Stromal cell of bone marrow (primary cell): ENCODE data around the gene OR10H3.
"Not testable (repeated sequence)": the region's sequence is repeated elsewhere in the genome, so short reads cannot be mapped to it uniquely, and the experiment has no call there.

Source experiments
- DNase-seq: peaks from one replicate; pipeline ENCODE4 v3.0.0-alpha.2; 2012; ENCODE audit warnings: low read depth

OR10H3 gene, protein sequence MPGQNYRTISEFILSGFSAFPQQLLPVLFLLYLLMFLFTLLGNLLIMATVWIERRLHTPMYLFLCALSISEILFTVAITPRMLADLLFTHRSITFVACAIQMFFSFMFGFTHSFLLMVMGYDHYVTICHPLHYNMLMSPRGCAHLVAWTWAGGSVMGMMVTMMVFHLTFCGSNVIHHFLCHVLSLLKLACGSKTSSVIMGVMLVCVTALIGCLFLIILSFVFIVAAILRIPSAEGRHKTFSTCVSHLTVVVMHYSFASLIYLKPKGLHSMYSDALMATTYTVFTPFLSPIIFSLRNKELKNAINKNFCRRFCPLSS

DNA sequence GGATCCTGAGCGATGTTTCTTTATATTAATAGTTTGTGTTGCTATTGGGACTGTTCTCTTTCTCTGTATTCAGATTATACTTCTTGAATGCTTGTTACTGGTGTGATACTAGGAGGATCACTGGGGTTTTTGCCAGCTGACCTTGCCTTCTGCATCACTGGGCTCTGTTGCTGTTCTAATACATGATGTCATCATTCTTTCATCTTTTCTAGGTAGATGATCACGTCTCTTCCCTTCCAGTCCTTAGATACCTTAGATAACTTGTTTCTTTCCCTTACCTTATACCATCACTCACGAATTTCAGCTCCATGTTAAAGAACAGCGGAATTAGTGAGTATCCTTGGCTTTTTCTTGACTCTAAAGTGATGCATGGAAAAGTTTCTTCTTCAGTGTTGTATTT is at the start of gene OR10H3:
Gene OR10H3 (plus strand): TSS at position 264 of the 400 bp plus-strand sequence. CDS start 3,408 bp downstream, outside the sequence.
- no peak for DNase-seq

DNA sequence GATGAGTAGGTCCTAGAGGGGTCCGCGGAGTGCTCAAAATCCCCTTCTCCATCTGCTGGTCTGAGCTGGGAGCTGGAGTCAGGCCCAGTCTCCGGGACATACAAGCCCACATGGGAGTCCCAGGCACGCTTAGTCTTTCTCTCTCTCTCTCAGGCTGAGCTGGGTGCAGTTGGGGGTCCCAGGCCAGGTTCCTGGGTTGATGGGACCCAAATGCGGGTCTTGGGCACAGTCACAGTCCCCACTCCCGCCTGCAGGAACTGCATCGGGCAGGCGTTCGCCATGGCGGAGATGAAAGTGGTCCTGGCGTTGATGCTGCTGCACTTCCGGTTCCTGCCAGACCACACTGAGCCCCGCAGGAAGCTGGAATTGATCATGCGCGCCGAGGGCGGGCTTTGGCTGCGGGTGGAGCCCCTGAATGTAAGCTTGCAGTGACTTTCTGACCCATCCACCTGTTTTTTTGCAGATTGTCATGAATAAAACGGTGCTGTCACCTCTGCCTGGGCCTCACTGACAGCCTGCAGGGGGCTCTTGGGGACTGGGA is 41.1 kb upstream of the OR10H3 start:
- DNase-seq = no peak

DNA sequence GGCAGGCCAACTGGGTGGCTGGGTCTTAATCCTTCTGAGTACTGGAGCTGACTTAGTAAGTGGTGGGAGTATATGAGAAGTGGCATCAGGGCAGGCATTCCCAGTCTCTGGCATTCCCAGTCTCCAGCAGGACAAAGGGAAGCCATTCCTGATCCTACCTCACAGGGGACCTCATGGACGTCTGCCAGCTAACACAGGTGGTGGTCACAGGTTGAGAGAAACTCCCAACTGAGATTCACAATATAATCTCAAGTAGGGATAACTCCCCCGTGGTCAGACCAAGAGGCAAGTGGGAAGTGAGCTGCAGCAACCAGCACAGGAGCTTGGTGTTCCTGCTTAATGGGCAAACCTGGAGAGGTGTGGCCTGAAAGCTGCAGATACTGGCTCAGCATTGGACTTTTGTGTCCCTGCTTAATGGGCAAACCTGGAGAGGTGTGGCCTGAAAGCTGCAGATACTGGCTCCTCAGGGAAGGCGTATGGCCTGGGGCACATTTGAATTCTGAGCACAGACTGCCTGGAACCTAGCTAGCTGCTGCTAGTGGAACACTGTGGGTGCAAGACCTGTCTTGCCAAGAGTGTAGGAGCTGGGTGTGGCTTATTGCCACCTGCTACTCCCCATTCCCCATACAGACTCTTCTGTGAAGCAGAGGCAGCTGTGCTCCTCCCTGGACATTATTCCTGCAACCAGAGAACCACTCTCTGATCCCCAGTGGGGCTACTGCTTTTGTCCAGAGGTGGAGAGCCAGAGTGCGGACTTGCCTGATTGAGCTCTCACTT is 35.8 kb upstream of the OR10H3 start:
- no peak for DNase-seq

- DNase-seq = no peak
Observed at GRCh38 chr19:15702534-15702930, 35.3 kb upstream of the OR10H3 start.

GRCh38 chr19:15714638-15715037 is 23.1 kb upstream of the OR10H3 start:
- no peak for DNase-seq

GRCh38 chr19:15715642-15716041 is 22.1 kb upstream of the OR10H3 start:
- no peak for DNase-seq

- no peak for DNase-seq
Observed at GRCh38 chr19:15717809-15718208, 20.0 kb upstream of the OR10H3 start.

GRCh38 chr19:15721268-15721667 is 16.5 kb upstream of the OR10H3 start:
- DNase-seq = no peak

GRCh38 chr19:15722956-15723355 is 14.8 kb upstream of the OR10H3 start:
- no peak for DNase-seq

DNA sequence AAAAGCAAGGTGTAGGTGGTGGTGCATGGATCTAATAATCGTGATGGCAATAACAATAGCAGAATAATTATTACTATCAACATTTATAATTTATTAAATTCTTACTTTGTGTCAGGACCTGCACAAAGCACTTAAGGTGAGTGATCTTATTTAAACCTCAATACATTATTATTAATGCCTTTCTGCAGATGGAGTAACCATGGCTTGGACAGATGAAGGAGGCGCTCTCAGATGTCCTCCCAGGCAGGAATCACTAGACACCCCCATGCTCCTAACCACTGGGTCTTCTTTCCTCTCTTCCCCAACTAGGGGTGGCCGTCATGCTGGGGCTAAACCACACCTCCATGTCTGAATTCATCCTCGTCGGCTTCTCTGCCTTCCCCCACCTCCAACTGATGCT is 10.1 kb upstream of the OR10H3 start, which contains the start of gene OR10H2:
Gene OR10H2 (plus strand): TSS at position 301 of the 400 bp plus-strand sequence. CDS start 20 bp downstream, at position 321.
- no peak for DNase-seq

DNA sequence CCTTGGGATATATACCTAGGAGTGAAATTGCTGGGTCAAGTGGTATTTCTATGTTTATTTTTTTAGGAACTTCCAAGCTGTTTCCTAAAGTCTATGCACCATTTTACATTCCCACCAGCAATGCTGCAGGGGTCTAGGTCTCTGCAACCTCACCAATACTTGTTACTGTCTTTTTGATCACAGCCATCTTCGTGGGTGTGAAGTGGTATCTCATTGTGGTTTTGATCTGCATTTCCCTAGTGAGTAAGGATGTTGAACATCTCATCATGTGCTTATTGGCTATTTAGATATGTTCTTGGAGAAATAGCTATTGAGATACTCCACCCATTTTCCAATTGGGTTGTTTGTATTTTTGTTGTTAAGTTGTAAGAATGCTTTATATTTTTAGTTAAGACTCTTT is 7.2 kb upstream of the OR10H3 start:
- DNase-seq = no peak

- no peak for DNase-seq
Observed at GRCh38 chr19:15732388-15732787, 5.4 kb upstream of the OR10H3 start.

DNA sequence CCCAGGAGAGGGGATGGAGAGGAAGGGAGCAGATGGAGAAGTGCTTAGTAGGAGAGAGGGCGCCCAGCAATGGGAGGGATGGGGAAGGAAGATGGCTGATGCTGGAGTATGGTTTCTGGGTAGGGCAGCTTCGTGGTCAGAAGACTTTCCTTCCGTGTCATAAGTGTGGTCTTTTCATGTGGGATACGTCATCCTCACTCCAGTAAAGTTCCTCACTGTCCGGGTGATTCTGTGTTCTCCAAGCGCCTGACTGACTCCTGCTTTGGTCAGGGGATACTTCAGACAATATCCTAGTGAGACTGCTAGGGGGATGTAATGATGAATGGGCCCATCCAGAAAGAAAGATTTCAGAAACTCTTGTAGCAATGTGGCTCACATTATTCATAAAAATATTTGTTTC is 3.9 kb upstream of the OR10H3 start:
- no peak for DNase-seq

DNA sequence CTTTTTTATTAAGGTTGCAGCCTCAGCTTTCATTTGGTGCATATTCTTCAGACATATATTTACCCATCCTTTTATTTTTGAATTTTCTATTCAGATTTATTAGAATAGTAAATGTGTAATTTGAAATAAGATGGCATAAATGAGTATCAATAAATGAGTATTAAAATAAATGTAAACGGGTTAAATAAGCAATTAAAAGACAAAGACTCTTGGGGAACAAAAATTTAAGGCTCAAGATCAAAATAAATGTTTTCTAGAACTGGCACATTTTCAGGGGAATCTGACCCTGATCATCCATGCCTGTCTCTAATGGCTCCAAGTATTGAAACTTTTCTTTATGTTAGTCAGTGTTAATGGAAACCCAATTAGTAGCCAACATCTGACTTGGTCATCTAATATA is 3.0 kb downstream of the OR10H3 start:
- no peak for DNase-seq

DNA sequence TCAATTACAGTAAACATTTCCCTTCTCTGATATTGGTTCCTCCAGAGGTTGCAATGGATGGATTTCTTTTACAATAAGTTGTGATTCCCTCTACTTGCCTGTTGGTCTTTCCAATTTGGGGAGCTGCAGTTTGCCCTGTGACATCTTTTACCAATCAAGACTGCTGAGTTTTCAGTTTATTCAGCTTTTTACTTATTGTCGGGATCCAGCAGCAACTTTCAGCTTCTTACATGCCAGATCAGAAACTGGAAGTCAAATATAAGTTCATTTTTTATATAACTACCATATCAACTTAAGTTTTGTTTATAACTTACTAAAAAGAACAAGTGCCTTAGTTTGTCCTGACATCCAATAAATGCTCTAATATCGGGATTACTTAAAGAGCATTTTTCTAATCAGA is 10.5 kb downstream of the OR10H3 start:
- no peak for DNase-seq

DNA sequence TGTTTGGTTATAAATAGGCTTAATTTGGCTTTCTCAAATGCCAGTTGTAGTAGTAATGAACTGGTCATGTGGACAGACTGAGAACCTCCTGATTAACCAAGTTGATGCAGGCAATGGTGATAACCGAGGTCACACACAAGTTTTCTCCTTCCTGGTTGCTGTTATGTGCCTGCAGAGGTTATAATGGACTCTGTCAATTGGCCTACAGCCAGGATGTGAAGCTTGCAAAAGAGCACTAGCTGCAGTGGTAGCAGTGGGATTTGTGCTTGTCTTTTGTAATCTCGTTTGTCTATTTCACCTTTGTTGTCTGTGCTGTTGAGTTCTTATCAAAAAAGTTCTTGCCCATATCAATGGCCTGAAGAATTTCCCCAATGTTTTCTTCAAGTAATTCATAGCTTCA is 20.6 kb downstream of the OR10H3 start:
- DNase-seq = no peak

DNA sequence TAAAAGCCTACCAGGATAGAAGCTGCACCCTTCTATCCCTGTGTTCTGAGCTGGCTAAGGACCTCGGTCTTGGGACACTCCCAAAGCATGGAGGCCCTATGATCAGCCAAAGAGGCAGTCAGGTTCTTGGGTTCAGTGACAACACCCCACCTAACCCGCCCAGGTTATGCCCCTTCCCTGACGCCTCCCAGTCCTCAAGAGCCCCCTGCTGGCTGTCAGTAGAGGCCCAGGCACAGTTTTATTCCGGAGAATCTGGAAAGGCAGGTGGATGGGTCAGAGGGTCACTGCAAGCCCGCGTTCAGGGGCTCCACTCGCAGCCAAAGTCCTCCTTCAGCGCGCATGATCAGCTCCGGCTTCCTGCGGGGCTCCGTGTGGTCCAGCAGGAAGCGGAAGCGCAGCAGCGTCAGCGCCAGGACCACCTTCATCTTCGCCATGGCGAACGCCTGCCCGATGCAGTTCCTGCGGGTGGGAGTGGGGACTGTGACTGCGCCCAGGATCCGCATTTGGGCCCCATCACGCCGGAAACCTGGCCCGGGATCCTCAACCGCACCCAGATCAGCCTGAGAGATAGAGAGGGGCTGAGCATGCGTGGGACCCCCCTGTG is 22.3 kb downstream of the OR10H3 start:
- no peak for DNase-seq

- no peak for DNase-seq
Observed at GRCh38 chr19:15769586-15769985, 31.8 kb downstream of the OR10H3 start.

GRCh38 chr19:15774159-15774558 is 36.4 kb downstream of the OR10H3 start:
- DNase-seq = not testable (repeated sequence)

- no peak for DNase-seq
Observed at GRCh38 chr19:15775249-15775648, 37.5 kb downstream of the OR10H3 start.

- DNase-seq = no peak
Observed at GRCh38 chr19:15776264-15776663, 38.5 kb downstream of the OR10H3 start.
